H9 (cell line): Measurements from ENCODE around the gene POR. TPM values are rescaled to one million over a fixed set of nuclear protein-coding genes. Genes with fewer than 3 reads are reported as not detected.

ENCODE experiments used
- DNase-seq: peaks from one replicate; pipeline ENCODE4 v3.0.0-alpha.2; 2017
- H2AFZ ChIP-seq: one replicate; pipeline ENCODE4 v1.6.1; 2013; ENCODE audit warnings: mild to moderate bottlenecking, low read length, control low read depth, moderate library complexity
- H2AK5ac ChIP-seq: 2 replicates; pipeline ENCODE4 v1.6.1; 2013; ENCODE audit warnings: low read length, control low read depth, mixed read lengths; ENCODE audit not compliant: insufficient read length
- H2BK120ac ChIP-seq: one replicate; pipeline ENCODE4 v1.6.1; 2013; ENCODE audit warnings: low read depth, mild to moderate bottlenecking, low read length, control low read depth, inconsistent platforms; ENCODE audit not compliant: poor library complexity, severe bottlenecking
- H2BK12ac ChIP-seq: 2 replicates; pipeline ENCODE4 v1.6.1; 2013; ENCODE audit warnings: low read length, control low read depth, mixed read lengths, low read depth; ENCODE audit not compliant: insufficient read length
- H2BK15ac ChIP-seq: 2 replicates; pipeline ENCODE4 v1.6.1; 2013; ENCODE audit warnings: low read depth, low read length, control low read depth
- H2BK20ac ChIP-seq: one replicate; pipeline ENCODE4 v1.6.1; 2013; ENCODE audit warnings: low read depth, mild to moderate bottlenecking, low read length, control low read depth, inconsistent platforms; ENCODE audit not compliant: poor library complexity, severe bottlenecking
- H2BK5ac ChIP-seq: 2 replicates; pipeline ENCODE4 v1.6.1; 2013; ENCODE audit warnings: low read length, control low read depth, mixed read lengths; ENCODE audit not compliant: insufficient read length
- H3K14ac ChIP-seq: 2 replicates; pipeline ENCODE4 v1.6.1; 2013; ENCODE audit warnings: low read length, control low read depth; ENCODE audit not compliant: insufficient read depth
- H3K18ac ChIP-seq: 2 replicates; pipeline ENCODE4 v1.6.1; 2013; ENCODE audit warnings: low read depth, mild to moderate bottlenecking, mixed read lengths, low read length, control low read depth; ENCODE audit not compliant: insufficient read length
- H3K23ac ChIP-seq: 2 replicates; pipeline ENCODE4 v1.6.1; 2013; ENCODE audit warnings: low read length, control low read depth, mixed read lengths, low read depth; ENCODE audit not compliant: insufficient read length
- H3K23me2 ChIP-seq: 2 replicates; pipeline ENCODE4 v1.6.1; 2013; ENCODE audit warnings: low read depth, mild to moderate bottlenecking, mixed read lengths, low read length, control low read depth; ENCODE audit not compliant: insufficient read length, poor library complexity, severe bottlenecking
- H3K27ac ChIP-seq: 2 replicates; pipeline ENCODE4 v1.5.1; 2013; ENCODE audit warnings: low read length, control low read depth, mixed read lengths, low read depth; ENCODE audit not compliant: insufficient read length
- H3K27me3 ChIP-seq: 2 replicates; pipeline ENCODE4 v1.6.1; 2013; ENCODE audit warnings: low read length, control low read depth, inconsistent platforms; ENCODE audit not compliant: insufficient read depth
- H3K4ac ChIP-seq: 2 replicates; pipeline ENCODE4 v1.6.1; 2013; ENCODE audit warnings: low read depth, mild to moderate bottlenecking, control low read depth, inconsistent platforms, low read length, moderate library complexity
- H3K4me1 ChIP-seq: 2 replicates; pipeline ENCODE4 v1.6.1; 2013; ENCODE audit warnings: low read length, control low read depth, inconsistent platforms; ENCODE audit not compliant: insufficient read depth
- H3K4me2 ChIP-seq: 2 replicates; pipeline ENCODE4 v1.6.1; 2013; ENCODE audit warnings: low read length, control low read depth, mixed read lengths; ENCODE audit not compliant: insufficient read length, insufficient read depth
- H3K56ac ChIP-seq: 2 replicates; pipeline ENCODE4 v1.6.1; 2013; ENCODE audit warnings: low read depth, mild to moderate bottlenecking, mixed read lengths, low read length, control low read depth; ENCODE audit not compliant: insufficient read length
- H3K79me1 ChIP-seq: 2 replicates; pipeline ENCODE4 v1.6.1; 2013; ENCODE audit warnings: low read depth, mild to moderate bottlenecking, moderate library complexity, low read length, control low read depth, inconsistent platforms; ENCODE audit not compliant: insufficient read depth, poor library complexity, severe bottlenecking
- H3K79me2 ChIP-seq: 2 replicates; pipeline ENCODE4 v1.6.1; 2013; ENCODE audit warnings: low read length, control low read depth, inconsistent platforms; ENCODE audit not compliant: insufficient read depth
- H3K9ac ChIP-seq: 2 replicates; pipeline ENCODE4 v1.6.1; 2013; ENCODE audit warnings: low read length, control low read depth, mixed read lengths; ENCODE audit not compliant: insufficient read length; ENCODE audit errors: extremely low read depth
- H3K9me3 ChIP-seq: one replicate; pipeline ENCODE4 v1.6.1; 2013; ENCODE audit warnings: low read depth, low read length, inconsistent platforms; ENCODE audit not compliant: control insufficient read depth
- H3T11ph ChIP-seq: one replicate; pipeline ENCODE4 v1.6.1; 2013; ENCODE audit warnings: mild to moderate bottlenecking, low read length, control low read depth, inconsistent platforms
- H4K20me1 ChIP-seq: one replicate; pipeline ENCODE4 v1.6.1; 2013; ENCODE audit not compliant: control insufficient read depth, insufficient read length, insufficient read depth
- H4K5ac ChIP-seq: 2 replicates; pipeline ENCODE4 v1.6.1; 2013; ENCODE audit warnings: low read depth, mild to moderate bottlenecking, mixed read lengths, low read length, control low read depth; ENCODE audit not compliant: insufficient read length
- H4K8ac ChIP-seq: replicated peaks from 2 replicates; pipeline ENCODE4 v1.6.1; 2013; ENCODE audit warnings: low read length, control low read depth, mixed read lengths, low read depth; ENCODE audit not compliant: insufficient read length
- H4K91ac ChIP-seq: 2 replicates; pipeline ENCODE4 v1.6.1; 2013; ENCODE audit warnings: low read depth, mild to moderate bottlenecking, moderate library complexity, mixed read lengths, low read length, control low read depth; ENCODE audit not compliant: insufficient read length
- H3K27ac Mint-ChIP-seq, 3 experiments: 2 replicates in 2 of 3; 3 replicates in 1 of 3; pipeline ENCODE4 v1.8.0; 2020 to 2021; ENCODE audit warnings: mixed read lengths in 3 of 3, mild to moderate bottlenecking in 1 of 3, moderate library complexity in 1 of 3
- H3K27me3 Mint-ChIP-seq: 2 replicates; pipeline ENCODE4 v1.8.0; 2021; ENCODE audit warnings: low read depth, mild to moderate bottlenecking, moderate library complexity, mixed read lengths
- H3K36me3 Mint-ChIP-seq, 3 experiments: 2 replicates in 2 of 3; 3 replicates in 1 of 3; pipeline ENCODE4 v1.8.0; 2020 to 2021; ENCODE audit warnings: low read depth in 3 of 3, mixed read lengths in 3 of 3; ENCODE audit not compliant: insufficient read depth in 1 of 3
- H3K4me1 Mint-ChIP-seq, 2 experiments: 2 replicates each; pipeline ENCODE4 v1.8.0; 2020; ENCODE audit warnings: mixed read lengths in 2 of 2
- H3K4me3 Mint-ChIP-seq, 2 experiments: 2 replicates in 1 of 2; 3 replicates in 1 of 2; pipeline ENCODE4 v1.8.0; 2020 to 2021; ENCODE audit warnings: mild to moderate bottlenecking in 2 of 2, mixed read lengths in 2 of 2, moderate library complexity in 1 of 2
- H3K9me3 Mint-ChIP-seq, 2 experiments: 2 replicates in 1 of 2; 3 replicates in 1 of 2; pipeline ENCODE4 v1.8.0; 2020; ENCODE audit warnings: mild to moderate bottlenecking in 2 of 2, mixed read lengths in 2 of 2, moderate library complexity in 1 of 2
- CTCF ChIP-seq: fragments of 200-600 bp; sonication (generic); conservative IDR thresholded peaks from 3 replicates; pipeline ENCODE4 v1.8.0; 2021; ENCODE audit warnings: antibody characterized with exemption, mild to moderate bottlenecking
- whole genome bisulfite sequencing: extraction: QIAGEN DNeasy Blood & Tissue Kit; methylation state at CpG from one replicate; pipeline ENCODE4 v1.1.7; 2013; ENCODE audit warnings: missing lambda C conversion rate, low lambda C conversion rate, mixed read lengths; ENCODE audit not compliant: insufficient read length; ENCODE audit errors: extremely low coverage; 5-methylcytosine and 5-hydroxymethylcytosine counted together
- total RNA-seq: library from RNA; stranded (reverse); gene quantifications from 2 replicates; pipeline ENCODE4 v1.2.1, GENCODE V29; 2021

The POR gene
- total RNA-seq, 1 experiment from 2014 or later: 128 TPM

GRCh38 chr7:75994388-75995051 lies 79.6 kb downstream of the POR start, which contains the start of gene TMEM120A:
Gene TMEM120A, minus strand, starts transcription at chr7:75994595. Its CDS starts 25 bp downstream, at chr7:75994570.
- H3K4ac ChIP-seq: no peak within 1 kb of the TSS
- peak; percentile 96 for DNase-seq

More at GRCh38 chr7:75994388-75995051, 79.6 kb downstream of the POR start, which contains the start of gene TMEM120A:
- H2BK12ac ChIP-seq: no peak within 1 kb of the TSS
- H3K4me2 ChIP-seq: peak within 1 kb of the TSS; percentile 57
- no peaks in the 10 kb centered on the region for H3K9me3 ChIP-seq
- TF ChIP-seq CTCF: peak; percentile 35; the same call in 2 of the 3 replicates
- H3K27me3 ChIP-seq: no peaks in the 10 kb centered on the region
- H3K27ac ChIP-seq: no peak within 1 kb of the TSS
- no peak within 1 kb of the TSS for H3K56ac ChIP-seq
- no peak within 1 kb of the TSS for H3K23ac ChIP-seq
- Mint-ChIP-seq H3K27me3 (no peaks in the 10 kb centered on the region; the same call in 1 of the 2 replicates), H3K36me3 (peaks cover 7 to 22% (median 17%) of the 10 kb centered on the region in 3 experiments), H3K4me3 (peak within 1 kb of the TSS; percentile 65 to 83), H3K27ac (peak within 1 kb of the TSS; percentile 93 to 95 (median 95); a peak in 5 of 7 replicates), H3K4me1 (peaks cover 24 to 41% of the 10 kb centered on the region in 2 experiments), H3K9me3 (no peaks in the 10 kb centered on the region; a peak in 1 of 5 replicates)
- H2BK120ac ChIP-seq: no peak within 1 kb of the TSS
- no CpG with 5 or more reads among the region's 51 CpGs for WGBS
- H4K20me1 ChIP-seq: no peaks in the 10 kb centered on the region
- H2BK5ac ChIP-seq: no peak within 1 kb of the TSS
- no peak within 1 kb of the TSS for H2AK5ac ChIP-seq
- H2BK20ac ChIP-seq: no peak within 1 kb of the TSS
- no peak within 1 kb of the TSS for H4K91ac ChIP-seq
- no peaks in the 10 kb centered on the region for H3K79me2 ChIP-seq
- peaks cover 15% of the 10 kb centered on the region for H3K23me2 ChIP-seq
- no peaks in the 10 kb centered on the region for H3K79me1 ChIP-seq
- 0 out of 2 replicates have a peak within 1 kb of the TSS, but pooled peaks have one; percentile 27 for H2BK15ac ChIP-seq
- H3K18ac ChIP-seq: peak within 1 kb of the TSS; percentile 38
- H4K5ac ChIP-seq: no peak within 1 kb of the TSS
- peaks cover 3% of the 10 kb centered on the region; the same call in 1 of the 2 replicates for H3K4me1 ChIP-seq
- H3K14ac ChIP-seq: no peak within 1 kb of the TSS; the same call in 1 of the 2 replicates
- H2AFZ ChIP-seq: no peak within 1 kb of the TSS
- H3K9ac ChIP-seq: peak within 1 kb of the TSS; percentile 20
- H3T11ph ChIP-seq: no peak within 1 kb of the TSS
- H4K8ac ChIP-seq: no peak within 1 kb of the TSS
